ENCODE data around the gene SHANK1.

SHANK1 gene

GRCh38 chr19:50657712-50658440 is 61.7 kb downstream of the SHANK1 start:
- peak; percentile 95 for DNase-seq

GRCh38 chr19:50657222-50657669 is 62.4 kb downstream of the SHANK1 start:
- no peak for DNase-seq

GRCh38 chr19:50654882-50655281 is 64.7 kb downstream of the SHANK1 start:
- DNase-seq: no peak

- DNase-seq: no peak
Measured at GRCh38 chr19:50652722-50653121, 66.9 kb downstream of the SHANK1 start.

GRCh38 chr19:50651174-50651573 is 68.4 kb downstream of the SHANK1 start:
- no peak for DNase-seq

GRCh38 chr19:50649433-50650391 is 69.9 kb downstream of the SHANK1 start, which contains the start of gene C19orf81:
C19orf81 (plus strand) TSS chr19:50649445; CDS start chr19:50649445, 0 bp downstream.
- DNase-seq: no peak

- no peak for DNase-seq
Measured at GRCh38 chr19:50648659-50649058, 70.9 kb downstream of the SHANK1 start.

GRCh38 chr19:50647879-50648615 is 71.6 kb downstream of the SHANK1 start:
- no peak for DNase-seq

GRCh38 chr19:50646074-50646807 is 73.4 kb downstream of the SHANK1 start:
- DNase-seq: no peak

- DNase-seq: no peak
Measured at GRCh38 chr19:50645107-50645506, 74.5 kb downstream of the SHANK1 start.

- DNase-seq: no peak
Measured at GRCh38 chr19:50644315-50644915, 75.2 kb downstream of the SHANK1 start.

- no peak for DNase-seq
Measured at GRCh38 chr19:50640368-50640767, 79.2 kb downstream of the SHANK1 start.

- DNase-seq: peak; percentile 64
Measured at GRCh38 chr19:50639121-50640112, 80.2 kb downstream of the SHANK1 start, which contains the start of gene SYT3. SYT3 (minus strand) TSS chr19:50639881; CDS start chr19:50637411, 2,470 bp downstream.

- no peak for DNase-seq
Measured at GRCh38 chr19:50638600-50638999, 81.0 kb downstream of the SHANK1 start.

- no peak for DNase-seq
Measured at GRCh38 chr19:50636317-50637085, 83.1 kb downstream of the SHANK1 start.

- no peak for DNase-seq
Measured at GRCh38 chr19:50633973-50634372, 85.6 kb downstream of the SHANK1 start.

GRCh38 chr19:50633359-50633758 is 86.2 kb downstream of the SHANK1 start:
- no peak for DNase-seq

- no peak for DNase-seq
Measured at GRCh38 chr19:50632151-50632835, 87.3 kb downstream of the SHANK1 start.

GRCh38 chr19:50629801-50630200 is 89.8 kb downstream of the SHANK1 start:
- DNase-seq: no peak
